ENCODE data around the gene MCF2L. TPM values are rescaled to one million over a fixed set of nuclear protein-coding genes. Genes with fewer than 3 reads are reported as not detected.

The MCF2L gene
- total RNA-seq, 1 donor = 8.0 TPM

- H3K4me3 ChIP-seq (ENCODE audit: low read depth, low read length) = no peak overlapping the region
- no peak for DNase-seq (ENCODE audit: low read depth)
- TF ChIP-seq, protein P1, sequence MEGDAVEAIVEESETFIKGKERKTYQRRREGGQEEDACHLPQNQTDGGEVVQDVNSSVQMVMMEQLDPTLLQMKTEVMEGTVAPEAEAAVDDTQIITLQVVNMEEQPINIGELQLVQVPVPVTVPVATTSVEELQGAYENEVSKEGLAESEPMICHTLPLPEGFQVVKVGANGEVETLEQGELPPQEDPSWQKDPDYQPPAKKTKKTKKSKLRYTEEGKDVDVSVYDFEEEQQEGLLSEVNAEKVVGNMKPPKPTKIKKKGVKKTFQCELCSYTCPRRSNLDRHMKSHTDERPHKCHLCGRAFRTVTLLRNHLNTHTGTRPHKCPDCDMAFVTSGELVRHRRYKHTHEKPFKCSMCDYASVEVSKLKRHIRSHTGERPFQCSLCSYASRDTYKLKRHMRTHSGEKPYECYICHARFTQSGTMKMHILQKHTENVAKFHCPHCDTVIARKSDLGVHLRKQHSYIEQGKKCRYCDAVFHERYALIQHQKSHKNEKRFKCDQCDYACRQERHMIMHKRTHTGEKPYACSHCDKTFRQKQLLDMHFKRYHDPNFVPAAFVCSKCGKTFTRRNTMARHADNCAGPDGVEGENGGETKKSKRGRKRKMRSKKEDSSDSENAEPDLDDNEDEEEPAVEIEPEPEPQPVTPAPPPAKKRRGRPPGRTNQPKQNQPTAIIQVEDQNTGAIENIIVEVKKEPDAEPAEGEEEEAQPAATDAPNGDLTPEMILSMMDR (IDR thresholded peaks at IDR 0.05; ENCODE audit: insufficient read depth, low read length) = no peak
Observed at GRCh38 chr13:112947796-112948195, 21.2 kb upstream of the MCF2L start.

DNA sequence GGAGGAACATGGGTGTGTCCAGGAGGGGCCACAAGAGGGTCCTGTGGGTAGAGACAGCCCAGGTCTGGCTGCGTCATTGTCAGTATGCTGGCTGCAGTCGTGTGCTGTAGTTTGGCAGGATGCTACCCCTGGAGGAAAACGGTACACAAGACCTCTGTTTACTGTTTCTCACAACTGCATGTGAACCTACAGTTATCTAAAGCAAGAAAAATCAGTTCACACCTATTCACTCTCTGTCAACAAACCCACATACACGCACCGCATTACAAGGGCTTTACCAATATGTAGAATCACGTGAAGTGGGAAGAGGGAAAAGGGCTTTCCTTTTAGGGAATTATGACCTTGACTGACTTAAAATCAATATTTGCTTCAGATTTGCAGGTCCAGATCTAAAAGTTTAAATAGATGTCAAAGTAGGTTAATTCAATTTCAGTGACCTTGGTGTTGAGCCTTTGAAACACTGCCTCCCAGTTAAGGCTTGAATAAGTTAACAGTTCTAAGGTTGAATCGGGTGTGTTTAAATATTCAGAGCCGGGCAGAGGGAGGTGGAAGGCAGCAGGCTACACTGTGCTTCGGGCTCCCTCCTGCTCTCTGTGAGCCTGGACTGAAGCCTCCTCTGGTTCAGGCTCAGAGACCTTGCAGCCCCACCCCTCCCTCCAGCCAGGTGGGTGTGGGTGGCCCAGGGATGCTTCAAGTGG, 17.2 kb upstream of the MCF2L start:
- H3K4me3 ChIP-seq (ENCODE audit: low read depth, low read length) = no peak overlapping the region
- TF ChIP-seq, protein P1 (IDR thresholded peaks at IDR 0.05; ENCODE audit: insufficient read depth, low read length) = no peak

DNA sequence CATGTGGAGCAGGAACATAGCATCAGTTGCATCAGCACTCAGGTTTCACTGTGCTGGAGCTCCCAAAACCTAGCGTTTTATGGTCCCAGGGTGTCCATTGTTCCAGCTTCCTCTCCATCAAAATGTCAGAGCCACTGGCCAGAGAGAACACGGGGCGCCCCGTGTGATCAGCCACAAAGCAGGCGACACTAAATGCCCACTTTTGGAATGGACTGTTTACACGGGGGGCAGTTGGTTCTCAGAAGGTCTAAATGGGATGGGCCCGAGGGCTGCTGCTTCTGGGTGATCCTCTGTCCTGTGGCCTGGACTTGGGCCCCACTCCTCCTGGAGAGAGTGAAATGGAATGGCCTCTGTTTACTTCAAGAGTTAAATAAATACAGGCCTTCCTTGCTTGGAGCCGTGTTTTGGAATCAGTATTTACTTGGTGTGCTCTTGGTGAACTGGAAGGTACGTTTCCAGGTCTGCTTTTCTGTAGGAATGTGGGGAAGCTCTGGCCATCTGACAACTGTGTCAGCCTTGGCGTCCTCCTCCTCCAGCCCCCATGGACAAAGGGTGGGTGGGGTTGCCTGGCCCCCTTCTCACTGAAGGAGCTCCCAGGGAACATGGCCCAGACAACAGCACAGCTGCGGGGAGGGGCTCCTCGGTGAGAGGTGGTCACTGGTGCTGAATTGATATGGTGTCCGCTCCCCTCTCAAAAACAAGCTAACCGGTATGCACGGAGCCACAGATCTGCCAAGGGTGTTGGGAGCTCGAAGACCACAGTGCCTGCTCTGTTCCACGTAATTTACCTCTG, 16.1 kb upstream of the MCF2L start:
- TF ChIP-seq, protein P1 (IDR thresholded peaks at IDR 0.05; ENCODE audit: insufficient read depth, low read length) = no peak
- no peak for DNase-seq (ENCODE audit: low read depth)
- no peak overlapping the region for H3K4me3 ChIP-seq (ENCODE audit: low read depth, low read length)

More for the DNA sequence above, 17.2 kb upstream of the MCF2L start:
- DNase-seq (ENCODE audit: low read depth) = no peak

DNA sequence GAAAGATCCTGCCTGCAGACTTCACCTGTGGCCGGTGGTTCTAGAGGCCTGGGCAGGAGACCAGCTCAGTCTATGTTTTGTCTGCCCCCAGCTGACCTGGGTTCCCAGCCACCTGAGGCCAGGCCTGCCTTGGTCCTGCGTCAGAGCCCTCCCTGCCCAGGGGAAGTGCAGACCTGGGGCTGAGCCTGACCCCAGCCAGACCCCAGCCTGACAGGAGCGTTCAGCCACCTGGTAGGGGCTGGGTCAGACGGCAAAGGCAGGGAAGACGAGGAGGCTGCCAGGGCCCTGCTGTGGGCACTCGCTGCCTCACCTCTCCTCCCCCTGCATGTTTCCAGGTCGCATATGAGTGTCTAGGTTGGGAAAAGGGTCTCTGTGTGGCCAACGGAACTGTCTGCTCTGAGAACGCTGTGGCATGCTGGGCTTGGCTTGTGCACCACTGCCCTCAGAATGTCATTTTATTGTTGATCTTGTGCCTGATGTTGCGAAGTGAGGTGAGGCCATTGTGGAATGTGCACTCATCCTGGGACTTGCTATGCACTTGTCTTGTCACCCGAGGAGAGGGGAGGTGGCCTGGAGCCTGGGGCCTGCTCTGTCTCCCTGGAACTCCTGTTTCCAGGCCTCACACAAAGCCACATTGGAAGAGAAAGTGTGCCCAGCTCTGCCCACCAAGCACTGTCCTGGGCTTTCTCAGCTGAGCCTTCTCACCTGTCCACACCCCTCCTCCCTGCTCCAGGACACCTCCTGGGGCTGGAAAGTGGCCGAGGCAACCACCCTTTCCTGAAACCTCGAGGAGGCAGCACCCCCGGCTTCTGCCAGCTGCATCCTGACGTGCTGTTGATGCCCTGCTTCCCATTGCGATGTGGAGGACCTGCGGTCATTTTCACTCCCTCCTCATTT, 15.2 kb upstream of the MCF2L start:
- TF ChIP-seq, protein P1 (IDR thresholded peaks at IDR 0.05; ENCODE audit: insufficient read depth, low read length) = no peak
- H3K4me3 ChIP-seq (ENCODE audit: low read depth, low read length) = no peak overlapping the region
- DNase-seq (ENCODE audit: low read depth) = no peak

GRCh38 chr13:112954488-112955270, 14.3 kb upstream of the MCF2L start:
- no peak for DNase-seq (ENCODE audit: low read depth)
- H3K4me3 ChIP-seq (ENCODE audit: low read depth, low read length) = no peak overlapping the region
- TF ChIP-seq, protein P1 (IDR thresholded peaks at IDR 0.05; ENCODE audit: insufficient read depth, low read length) = no peak
